Activated CD4-positive, alpha-beta T cell treated with anti-CD3 and anti-CD28 coated beads, Interleukin-2, amount 50 U/mL, for 16 hours (primary cell): ENCODE data around the gene ENKD1.

Experiments
- DNase-seq: peaks from one replicate; pipeline ENCODE4 v3.0.0-alpha.2; 2020

ENKD1 gene

DNA sequence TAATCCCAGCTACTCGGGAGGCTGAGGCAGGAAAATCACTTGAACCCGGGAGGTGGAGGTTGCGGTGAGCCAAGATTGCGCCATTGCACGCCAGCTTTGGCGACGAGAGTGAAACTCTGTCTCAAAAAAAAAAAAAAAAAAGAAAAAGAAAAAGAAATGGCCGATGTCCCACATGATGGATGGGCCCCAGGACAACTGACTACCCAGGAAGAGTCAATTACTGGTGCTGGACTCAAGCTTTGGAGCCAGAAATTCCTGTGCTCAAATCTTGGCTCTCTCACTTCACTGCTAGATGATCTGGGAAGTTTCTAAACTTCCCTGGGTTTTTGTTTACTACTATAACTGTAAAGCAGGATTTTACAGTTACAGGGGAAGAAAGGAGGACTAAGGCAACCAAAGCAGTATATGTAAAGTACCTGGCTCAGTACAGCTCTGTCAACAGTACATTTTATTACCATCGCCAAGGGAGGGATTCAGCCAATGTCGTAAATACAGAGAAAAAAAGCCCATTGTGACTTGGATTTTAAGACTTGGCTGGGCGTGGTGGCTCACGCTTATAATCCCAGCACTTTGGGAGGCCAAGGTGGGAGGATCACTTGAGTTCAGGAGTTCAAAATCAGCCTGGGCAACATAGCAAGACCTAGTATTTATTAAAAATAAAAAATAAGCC is 11.9 kb upstream of the ENKD1 start:
- no peak for DNase-seq

DNA sequence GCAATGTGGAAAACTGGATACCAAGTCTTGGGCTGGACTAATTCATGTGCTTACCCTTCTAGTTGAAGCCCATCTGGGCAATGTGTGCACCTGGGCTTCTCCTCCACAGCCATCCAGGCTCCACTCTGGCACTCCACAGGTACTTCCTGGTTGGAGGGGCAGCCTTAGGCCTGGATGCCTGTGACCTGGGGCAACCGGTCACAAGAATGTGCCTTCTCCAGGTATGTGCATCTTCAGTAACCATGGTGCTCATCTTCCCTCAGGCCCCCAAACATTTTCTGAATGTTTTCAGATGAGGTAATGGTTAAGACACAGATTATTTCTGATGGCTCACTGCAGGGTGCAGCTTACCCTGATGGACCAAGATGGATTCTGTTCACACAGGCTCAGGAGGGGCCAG is 11.2 kb upstream of the ENKD1 start:
- DNase-seq, result no peak

- no peak for DNase-seq
These were observed 10.4 kb upstream of the ENKD1 start for GRCh38 chr16:67676939-67677338.

DNA sequence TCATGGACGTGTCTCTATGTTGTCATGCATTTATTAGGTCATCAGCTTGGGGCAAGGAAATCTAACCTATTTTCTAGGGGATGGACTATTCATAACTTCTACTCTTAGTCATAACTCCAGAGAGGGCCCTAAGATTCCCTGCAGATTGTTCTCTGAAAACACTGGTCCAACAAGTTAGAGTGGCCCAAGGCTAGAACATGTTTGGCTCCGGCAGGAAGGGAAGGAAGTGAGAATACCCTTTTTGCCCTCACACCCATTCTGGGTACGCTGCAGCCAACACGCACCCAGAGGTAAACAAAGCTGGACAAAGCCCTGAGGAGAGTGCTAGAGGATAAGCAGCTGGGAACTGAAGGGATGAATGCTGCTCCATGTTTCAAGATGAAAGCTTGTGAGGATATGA is 10.0 kb upstream of the ENKD1 start:
- no peak for DNase-seq

DNA sequence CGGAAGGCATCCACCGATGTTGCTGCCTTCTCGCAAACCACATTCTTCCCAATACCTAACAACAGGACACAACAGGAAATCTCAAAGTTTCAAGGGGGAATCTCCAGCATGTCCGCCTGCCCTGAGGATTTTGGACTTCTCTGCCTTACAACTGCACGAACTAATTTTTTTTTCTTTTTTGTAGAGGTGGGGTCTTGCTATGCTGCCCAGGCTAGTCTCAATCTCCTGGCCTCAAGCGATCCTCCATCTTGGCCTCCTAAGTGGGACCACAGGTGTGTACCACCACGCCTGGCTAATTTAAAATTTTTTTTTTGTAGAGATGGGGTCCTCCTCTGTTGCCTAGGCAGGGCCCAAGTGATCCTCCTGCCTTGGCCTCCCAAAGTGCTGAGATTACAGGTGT is 9.4 kb upstream of the ENKD1 start:
- DNase-seq, result no peak

- DNase-seq, result no peak
These were observed 9.0 kb upstream of the ENKD1 start for GRCh38 chr16:67675579-67675935.

GRCh38 chr16:67674851-67675578 is 8.5 kb upstream of the ENKD1 start:
- no peak for DNase-seq

- DNase-seq, result no peak
These were observed 7.4 kb upstream of the ENKD1 start for GRCh38 chr16:67673712-67674580.

GRCh38 chr16:67672739-67673662 is 6.5 kb upstream of the ENKD1 start:
- peak; percentile 54 for DNase-seq

GRCh38 chr16:67672306-67672705 is 5.8 kb upstream of the ENKD1 start:
- no peak for DNase-seq

GRCh38 chr16:67669499-67670101 is 3.0 kb upstream of the ENKD1 start:
- no peak for DNase-seq

DNA sequence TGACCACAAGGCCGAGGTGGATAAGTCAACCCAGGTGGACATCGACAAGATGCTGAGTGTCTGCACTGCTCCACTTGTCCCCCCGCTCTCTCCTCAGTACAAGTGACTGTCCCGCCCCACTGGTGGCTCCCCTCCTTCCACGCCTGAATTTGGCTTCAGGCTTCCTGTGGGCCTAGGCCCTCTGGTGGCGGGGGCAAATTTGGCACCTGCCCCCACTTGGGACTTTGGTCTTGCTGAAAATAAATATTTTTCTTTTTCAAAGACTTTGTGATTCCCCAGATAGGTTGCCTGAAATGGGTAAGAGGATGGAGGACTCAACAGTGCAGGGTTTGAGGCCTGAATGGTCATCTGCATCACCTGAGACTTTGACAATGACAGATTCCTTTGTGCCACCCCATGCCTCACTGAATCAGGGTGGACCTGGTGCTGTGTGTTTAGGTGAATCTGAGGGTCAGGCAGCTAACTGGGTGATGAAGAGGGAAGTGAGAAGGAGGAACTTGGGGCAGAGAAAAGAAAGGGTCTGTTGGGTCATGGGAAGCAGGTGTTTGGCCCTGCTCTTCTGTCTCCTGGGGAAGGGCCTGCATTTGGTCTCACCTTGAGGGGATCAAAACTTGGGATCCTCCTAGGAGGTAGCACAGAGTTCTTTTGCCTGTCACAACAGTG is 2.1 kb upstream of the ENKD1 start:
- DNase-seq, result no peak

DNA sequence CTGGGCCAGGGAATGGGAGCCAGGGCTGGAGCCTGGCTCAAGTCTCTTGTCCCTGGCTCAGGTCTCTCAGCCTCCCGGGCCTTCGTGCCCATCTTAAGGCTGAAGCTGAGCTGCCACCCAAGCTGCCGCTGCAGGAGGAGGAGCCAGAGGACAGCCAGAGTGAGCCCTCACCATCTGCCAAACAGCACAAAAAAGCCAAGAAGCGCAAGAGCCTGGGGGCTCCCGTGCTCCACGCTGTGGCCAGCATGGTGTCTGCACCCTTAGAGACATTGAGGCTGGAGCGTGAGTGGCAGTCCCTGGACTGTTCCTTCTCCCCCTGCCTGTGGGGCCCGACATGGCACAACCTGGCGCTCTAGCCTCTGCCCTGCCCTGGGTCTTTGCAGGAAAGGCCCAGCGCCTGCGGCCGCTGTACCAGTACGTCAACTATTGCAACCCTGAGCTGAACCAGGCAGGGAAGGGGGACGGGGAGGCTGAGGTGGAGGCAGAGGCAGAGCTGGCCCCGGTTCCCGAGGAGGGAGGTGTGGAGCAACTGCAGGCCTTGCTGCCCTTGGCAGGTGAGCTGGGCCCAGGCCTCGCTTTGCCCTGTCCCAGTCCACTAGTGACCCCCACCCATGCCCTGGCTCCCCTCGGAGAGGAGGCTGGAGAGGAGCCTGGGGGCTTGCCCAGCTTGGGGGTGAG is 1.4 kb upstream of the ENKD1 start:
- peak; percentile 88 for DNase-seq

DNA sequence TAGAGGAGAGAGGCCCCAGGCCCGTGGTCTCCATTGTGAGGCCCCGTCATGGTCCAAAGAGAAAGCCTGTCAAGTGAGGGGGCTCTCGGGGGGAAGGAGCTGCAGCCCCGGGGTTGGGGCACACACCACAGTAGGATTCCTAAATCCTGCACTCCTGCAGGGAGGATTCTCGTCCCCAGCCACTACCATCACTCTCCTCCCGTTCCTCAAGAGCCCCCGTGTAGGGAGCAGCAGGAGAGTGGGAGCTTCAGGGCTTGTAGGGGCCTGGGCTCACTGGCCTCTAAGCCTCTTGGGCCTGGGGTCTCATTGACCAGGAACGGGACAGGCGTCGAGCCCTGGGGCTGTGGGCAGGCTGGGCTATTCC is 885 bp upstream of the ENKD1 start:
- DNase-seq, result no peak

DNA sequence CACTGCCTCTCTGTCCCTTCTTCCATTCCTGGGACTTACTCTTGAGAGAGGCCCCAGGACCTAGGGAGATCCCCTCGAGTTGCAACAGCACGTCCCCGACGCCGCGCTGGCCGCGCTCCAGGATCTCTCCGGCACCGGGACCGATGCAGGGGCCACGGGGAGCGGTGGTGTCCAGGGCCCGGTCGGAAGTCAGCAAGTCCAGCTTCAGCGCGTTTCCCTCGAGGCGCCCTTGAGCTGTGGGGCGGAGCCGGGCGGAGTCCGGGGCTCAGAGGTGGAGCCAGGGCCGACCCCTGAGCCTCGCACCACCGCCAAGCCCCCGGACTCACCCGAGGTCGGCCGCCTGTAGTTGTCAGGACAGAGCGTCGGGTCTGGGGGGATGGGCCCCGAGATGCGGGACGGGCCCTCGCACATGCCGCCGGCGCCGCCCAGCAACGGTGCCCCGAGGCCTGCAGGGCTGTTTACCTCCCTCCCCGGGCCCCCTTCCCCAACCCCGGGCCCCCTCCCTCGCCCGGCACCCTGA is 458 bp downstream of the ENKD1 start:
- no peak for DNase-seq

GRCh38 chr16:67665598-67665997 is 952 bp downstream of the ENKD1 start:
- DNase-seq, result no peak

- no peak for DNase-seq
These were observed 1.7 kb downstream of the ENKD1 start for GRCh38 chr16:67664871-67665270.

- DNase-seq, result no peak
These were observed 2.3 kb downstream of the ENKD1 start for GRCh38 chr16:67664258-67664657.

- no peak for DNase-seq
These were observed 2.7 kb downstream of the ENKD1 start for GRCh38 chr16:67663877-67664222.

DNA sequence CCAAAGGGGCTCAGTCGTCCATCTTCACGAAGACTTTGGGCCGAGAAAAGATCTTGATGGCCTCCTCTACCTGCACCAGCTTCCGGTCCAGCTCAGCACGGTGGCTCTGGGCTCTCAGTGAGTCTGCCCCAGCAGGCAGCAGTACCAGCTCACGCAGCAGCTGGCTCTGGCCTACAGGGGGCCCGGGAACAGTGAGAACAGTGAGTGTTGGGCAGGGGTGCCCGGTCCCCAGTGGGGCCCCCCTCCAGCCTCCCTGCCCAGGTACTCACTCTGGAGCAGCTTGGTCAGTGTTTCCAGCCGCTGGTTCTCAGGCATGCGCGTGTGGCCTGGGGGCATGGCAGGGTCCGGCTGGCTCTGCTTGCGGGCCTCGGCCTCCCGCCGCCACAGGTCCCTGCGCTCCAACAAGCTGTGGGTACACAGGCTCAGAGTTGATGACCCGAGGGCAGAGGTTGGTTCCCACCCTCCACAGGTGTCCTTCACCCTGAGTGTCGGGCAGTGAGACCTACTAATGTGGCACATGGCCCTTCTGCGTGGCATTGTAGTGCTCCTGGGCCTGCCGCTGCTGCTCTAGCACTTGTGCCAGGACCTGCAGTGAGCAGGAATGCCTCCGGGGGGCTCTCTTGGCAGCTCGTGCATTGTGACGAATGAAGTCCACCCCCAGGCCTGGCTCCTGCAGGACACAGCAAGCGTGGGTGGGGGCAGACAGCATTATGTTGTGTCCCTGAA is 3.2 kb downstream of the ENKD1 start:
- peak; percentile 48 for DNase-seq

DNA sequence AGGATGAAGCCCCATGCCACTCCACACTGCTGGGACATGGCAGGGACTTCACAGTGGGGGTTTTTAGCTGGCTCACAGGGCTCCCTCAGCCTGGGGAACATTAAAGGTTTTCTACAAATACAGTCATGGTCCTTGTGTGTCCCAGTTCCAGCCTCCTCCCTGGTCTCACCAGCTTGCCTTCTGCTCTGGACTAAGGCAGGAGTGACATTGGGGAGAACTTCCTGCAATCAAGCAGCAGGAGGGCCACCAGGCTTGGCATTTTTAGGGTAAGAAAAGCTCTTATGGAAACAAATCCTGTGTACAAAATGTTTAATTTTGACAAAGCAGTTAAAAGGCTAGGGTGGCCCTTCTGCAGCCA is 3.9 kb downstream of the ENKD1 start:
- no peak for DNase-seq
